Thyroid gland (tissue), 4 donors: ENCODE measurements around the gene CLDN19.

Source experiments
- POLR2A ChIP-seq, 2 donors: fragments of 450-650 bp; IDR thresholded peaks; one replicate each; pipeline ENCODE4 v1.6.1; 2017; ENCODE audit warnings: antibody characterized with exemption in 2 of 2, mild to moderate bottlenecking in 2 of 2, moderate library complexity in 1 of 2
- TF ChIP-seq, protein P1 (sequence below), 6 experiments: fragments of 200-600 bp in 3 of 6; fragments of 450-650 bp in 3 of 6; sonication (generic) in 3 of 6; IDR thresholded peaks; one replicate each; pipeline ENCODE4 v1.5.1; 2016 to 2019; ENCODE audit warnings: antibody characterized with exemption in 6 of 6, mild to moderate bottlenecking in 2 of 6, inconsistent platforms in 1 of 6, moderate library complexity in 1 of 6

DNA sequence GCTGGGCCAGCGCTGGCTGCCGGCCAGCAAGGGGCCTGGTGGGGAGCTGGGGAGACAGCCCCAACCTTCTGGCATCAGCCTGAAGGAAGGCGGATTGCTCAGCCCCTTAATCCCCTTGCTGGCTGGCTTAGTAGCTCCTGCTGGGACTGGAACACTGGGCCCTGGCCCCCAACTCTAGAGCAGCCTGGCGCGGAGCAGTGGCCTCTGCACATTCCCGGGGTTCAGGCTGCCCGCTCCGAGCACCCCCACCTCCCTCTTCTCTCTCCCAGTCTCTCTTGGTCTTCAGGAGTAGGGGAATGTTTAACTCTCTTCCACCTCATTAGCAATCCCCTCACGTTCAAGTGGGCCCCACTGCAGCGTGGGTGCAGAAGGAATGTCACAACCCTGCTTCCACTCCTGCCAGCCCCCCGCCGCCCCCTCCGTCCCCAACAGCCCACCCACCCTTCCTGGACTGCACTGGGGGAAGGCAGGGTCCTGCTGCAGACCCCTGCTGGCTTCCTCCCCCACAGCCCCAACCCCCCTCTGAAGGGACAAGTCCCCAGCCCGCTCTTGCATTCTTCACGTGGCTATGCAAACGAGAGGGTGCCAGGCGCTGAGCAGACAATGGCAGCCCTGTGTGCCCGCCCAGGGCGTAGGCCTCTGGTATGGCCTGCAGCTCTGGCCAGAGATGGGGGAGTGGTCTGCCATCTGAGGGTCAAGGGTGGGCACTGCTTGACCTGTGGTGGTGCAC is 980 bp upstream of the CLDN19 start:
- TF ChIP-seq, protein P1, sequence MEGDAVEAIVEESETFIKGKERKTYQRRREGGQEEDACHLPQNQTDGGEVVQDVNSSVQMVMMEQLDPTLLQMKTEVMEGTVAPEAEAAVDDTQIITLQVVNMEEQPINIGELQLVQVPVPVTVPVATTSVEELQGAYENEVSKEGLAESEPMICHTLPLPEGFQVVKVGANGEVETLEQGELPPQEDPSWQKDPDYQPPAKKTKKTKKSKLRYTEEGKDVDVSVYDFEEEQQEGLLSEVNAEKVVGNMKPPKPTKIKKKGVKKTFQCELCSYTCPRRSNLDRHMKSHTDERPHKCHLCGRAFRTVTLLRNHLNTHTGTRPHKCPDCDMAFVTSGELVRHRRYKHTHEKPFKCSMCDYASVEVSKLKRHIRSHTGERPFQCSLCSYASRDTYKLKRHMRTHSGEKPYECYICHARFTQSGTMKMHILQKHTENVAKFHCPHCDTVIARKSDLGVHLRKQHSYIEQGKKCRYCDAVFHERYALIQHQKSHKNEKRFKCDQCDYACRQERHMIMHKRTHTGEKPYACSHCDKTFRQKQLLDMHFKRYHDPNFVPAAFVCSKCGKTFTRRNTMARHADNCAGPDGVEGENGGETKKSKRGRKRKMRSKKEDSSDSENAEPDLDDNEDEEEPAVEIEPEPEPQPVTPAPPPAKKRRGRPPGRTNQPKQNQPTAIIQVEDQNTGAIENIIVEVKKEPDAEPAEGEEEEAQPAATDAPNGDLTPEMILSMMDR (IDR thresholded peaks at IDR 0.05): no peak
- no peak for TF ChIP-seq POLR2A (IDR thresholded peaks at IDR 0.05)
